ENCODE data around the gene MTHFD2L. TPM values are rescaled to one million over a fixed set of nuclear protein-coding genes. Genes with fewer than 3 reads are reported as not detected.

MTHFD2L gene
- total and polyA plus RNA-seq, 11 donors: 6.8 to 16.4 (median 11.6) TPM

GRCh38 chr4:74319470-74319869 lies 161.6 kb downstream of the MTHFD2L start:
- WGBS, 4 donors: 76 to 82% (median 79%) methylated on average over 6 of the region's 6 CpGs
- Histone ChIP-seq H3K27me3 (peaks cover 0 to 5% (median 0%) of the 10 kb centered on the region in 9 donors), H3K4me3 (no peak overlapping the region), H3K36me3 (no peaks in the 10 kb centered on the region), H3K27ac (no peak overlapping the region), H3K9me3 (no peaks in the 10 kb centered on the region), H3K4me1 (no peaks in the 10 kb centered on the region)
- TF ChIP-seq CTCF (IDR thresholded peaks at IDR 0.05): no peak
- TF ChIP-seq POLR2A (IDR thresholded peaks at IDR 0.05): no peak
- no peak for ATAC-seq
- DNase-seq: no peak
- intact Hi-C loops (cut with DNase I): no loop called here

GRCh38 chr4:74320559-74321118 lies 162.7 kb downstream of the MTHFD2L start:
- WGBS, 4 donors: 42 to 47% (median 44%) methylated on average over 4 of the region's 4 CpGs
- Histone ChIP-seq H3K4me1 (no peaks in the 10 kb centered on the region), H3K27me3 (peaks cover 0 to 5% (median 0%) of the 10 kb centered on the region in 9 donors), H3K36me3 (no peaks in the 10 kb centered on the region), H3K27ac (no peak overlapping the region), H3K9me3 (no peaks in the 10 kb centered on the region), H3K4me3 (no peak overlapping the region)
- TF ChIP-seq POLR2A (IDR thresholded peaks at IDR 0.05): no peak
- peak in 10 of 12 donors; percentile 9 to 48 (median 34) for TF ChIP-seq CTCF (IDR thresholded peaks at IDR 0.05)
- no peak for DNase-seq
- intact Hi-C loops (cut with DNase I): loop anchor here in 6 of 10 donors (2.0 to 5.0 kb wide), 3 partner anchors 352 to 357 kb away; no protein-coding TSS in a partner anchor
- peak in 3 of 4 donors; percentile 26 to 49 (median 38) for ATAC-seq

GRCh38 chr4:74322301-74322700 lies 164.4 kb downstream of the MTHFD2L start:
- Histone ChIP-seq H3K27ac (no peak overlapping the region), H3K27me3 (peaks cover 0 to 7% (median 2%) of the 10 kb centered on the region in 9 donors), H3K36me3 (no peaks in the 10 kb centered on the region), H3K9me3 (no peaks in the 10 kb centered on the region), H3K4me3 (no peak overlapping the region), H3K4me1 (no peaks in the 10 kb centered on the region)
- no peak for TF ChIP-seq POLR2A (IDR thresholded peaks at IDR 0.05)
- no peak for TF ChIP-seq CTCF (IDR thresholded peaks at IDR 0.05)
- DNase-seq (no peak), ATAC-seq (no peak)
- intact Hi-C loops (cut with DNase I): loop anchor here in 5 of 10 donors (5.0 kb wide), 2 partner anchors 350 to 355 kb away; no protein-coding TSS in a partner anchor
- WGBS, 4 donors: 84 to 89% (median 88%) methylated on average over 3 of the region's 3 CpGs

GRCh38 chr4:74323663-74324062 lies 165.7 kb downstream of the MTHFD2L start:
- TF ChIP-seq CTCF (IDR thresholded peaks at IDR 0.05): no peak
- no peak for TF ChIP-seq POLR2A (IDR thresholded peaks at IDR 0.05)
- no peak overlapping the region for H3K27ac ChIP-seq
- intact Hi-C loops (cut with DNase I): loop anchor here in 5 of 10 donors (5.0 kb wide), 2 partner anchors 349 to 354 kb away; no protein-coding TSS in a partner anchor
- no peaks in the 10 kb centered on the region for H3K4me1 ChIP-seq
- H3K9me3 ChIP-seq: no peaks in the 10 kb centered on the region
- DNase-seq: no peak
- H3K36me3 ChIP-seq: no peaks in the 10 kb centered on the region
- no peak overlapping the region for H3K4me3 ChIP-seq
- WGBS, 4 donors: 79 to 89% (median 82%) methylated on average over 4 of the region's 4 CpGs
- no peak for ATAC-seq
- peaks cover 0 to 7% (median 2%) of the 10 kb centered on the region in 9 donors for H3K27me3 ChIP-seq
